Activated naive CD4-positive, alpha-beta T cell treated with anti-CD3 and anti-CD28 coated beads, Interleukin-2, amount 10 ng/mL, durations not matched to agents 7 days and 5 days (primary cell): ENCODE data around the gene CCDC34.
"Not testable (repeated sequence)": the region's sequence is repeated elsewhere in the genome, so short reads cannot be mapped to it uniquely, and the experiment has no call there.

Experiments
- CTCF ChIA-PET: fragments of 350-600 bp; sonication (Branson Sonifier 250); formaldehyde crosslinking; loops from one replicate; lab custom pipeline; 2021; ENCODE audit warnings: antibody characterized with exemption; lab: Charles Lee
- DNase-seq: peaks from one replicate; pipeline ENCODE4 v3.0.0-alpha.2; 2020
- H3K27ac Mint-ChIP-seq: one replicate; pipeline ENCODE4 v1.8.0; 2021; ENCODE audit warnings: mild to moderate bottlenecking, moderate library complexity, mixed read lengths
- H3K27me3 Mint-ChIP-seq: one replicate; pipeline ENCODE4 v1.8.0; 2021; ENCODE audit warnings: mild to moderate bottlenecking, mixed read lengths
- H3K36me3 Mint-ChIP-seq: one replicate; pipeline ENCODE4 v1.8.0; 2021; ENCODE audit warnings: mixed read lengths
- H3K4me1 Mint-ChIP-seq: one replicate; pipeline ENCODE4 v1.8.0; 2021; ENCODE audit warnings: mixed read lengths
- H3K4me3 Mint-ChIP-seq: one replicate; pipeline ENCODE4 v1.8.0; 2021; ENCODE audit warnings: mild to moderate bottlenecking, moderate library complexity, mixed read lengths
- H3K9me3 Mint-ChIP-seq: one replicate; pipeline ENCODE4 v1.8.0; 2021; ENCODE audit warnings: mixed read lengths

CCDC34 gene

GRCh38 chr11:27334764-27335163, 28.3 kb downstream of the CCDC34 start:
- H3K9me3 Mint-ChIP-seq, H3K36me3 Mint-ChIP-seq, H3K4me3 Mint-ChIP-seq, H3K27ac Mint-ChIP-seq, H3K27me3 Mint-ChIP-seq, H3K4me1 Mint-ChIP-seq, DNase-seq, CTCF ChIA-PET: not testable (repeated sequence)

- CTCF ChIA-PET: no interaction called here
- H3K27me3 Mint-ChIP-seq: no peaks in the 10 kb centered on the region
- no peak overlapping the region for H3K27ac Mint-ChIP-seq
- no peak for DNase-seq
- H3K4me3 Mint-ChIP-seq: no peak overlapping the region
- no peaks in the 10 kb centered on the region for H3K36me3 Mint-ChIP-seq
- H3K4me1 Mint-ChIP-seq: no peaks in the 10 kb centered on the region
- H3K9me3 Mint-ChIP-seq: no peaks in the 10 kb centered on the region
These were observed 31.0 kb downstream of the CCDC34 start for GRCh38 chr11:27331981-27332380.

- no peak for DNase-seq
- Mint-ChIP-seq H3K4me1 (no peaks in the 10 kb centered on the region), H3K4me3 (no peak overlapping the region), H3K27ac (no peak overlapping the region), H3K36me3 (no peaks in the 10 kb centered on the region), H3K27me3 (no peaks in the 10 kb centered on the region), H3K9me3 (peaks cover 2% of the 10 kb centered on the region)
- CTCF ChIA-PET: no interaction called here
These were observed 32.3 kb downstream of the CCDC34 start for GRCh38 chr11:27330633-27331270.

GRCh38 chr11:27329867-27330632, 33.0 kb downstream of the CCDC34 start:
- Mint-ChIP-seq H3K4me1 (no peaks in the 10 kb centered on the region), H3K27me3 (no peaks in the 10 kb centered on the region), H3K4me3 (no peak overlapping the region), H3K36me3 (no peaks in the 10 kb centered on the region), H3K27ac (no peak overlapping the region), H3K9me3 (peaks cover 2% of the 10 kb centered on the region)
- CTCF ChIA-PET: no interaction called here
- no peak for DNase-seq

- CTCF ChIA-PET: no interaction called here
- Mint-ChIP-seq H3K9me3 (peaks cover 2% of the 10 kb centered on the region), H3K36me3 (no peaks in the 10 kb centered on the region), H3K4me3 (no peak overlapping the region), H3K27ac (no peak overlapping the region), H3K27me3 (no peaks in the 10 kb centered on the region), H3K4me1 (no peaks in the 10 kb centered on the region)
- DNase-seq: no peak
These were observed 34.4 kb downstream of the CCDC34 start for GRCh38 chr11:27328614-27329013.

GRCh38 chr11:27327064-27327463, 36.0 kb downstream of the CCDC34 start:
- H3K27ac Mint-ChIP-seq, H3K4me1 Mint-ChIP-seq, DNase-seq, H3K4me3 Mint-ChIP-seq, H3K9me3 Mint-ChIP-seq, H3K36me3 Mint-ChIP-seq, CTCF ChIA-PET, H3K27me3 Mint-ChIP-seq: not testable (repeated sequence)

GRCh38 chr11:27322196-27322595, 40.8 kb downstream of the CCDC34 start:
- H3K9me3 Mint-ChIP-seq, DNase-seq, H3K4me1 Mint-ChIP-seq, H3K4me3 Mint-ChIP-seq, H3K27me3 Mint-ChIP-seq, CTCF ChIA-PET, H3K36me3 Mint-ChIP-seq, H3K27ac Mint-ChIP-seq: not testable (repeated sequence)

- H3K4me1 Mint-ChIP-seq, H3K36me3 Mint-ChIP-seq, DNase-seq, H3K9me3 Mint-ChIP-seq, H3K27ac Mint-ChIP-seq, H3K27me3 Mint-ChIP-seq, H3K4me3 Mint-ChIP-seq, CTCF ChIA-PET: not testable (repeated sequence)
These were observed 41.7 kb downstream of the CCDC34 start for GRCh38 chr11:27321340-27321739.

- Mint-ChIP-seq H3K9me3 (no peaks in the 10 kb centered on the region), H3K4me3 (no peak overlapping the region), H3K27ac (no peak overlapping the region), H3K27me3 (no peaks in the 10 kb centered on the region), H3K4me1 (no peaks in the 10 kb centered on the region), H3K36me3 (no peaks in the 10 kb centered on the region)
- DNase-seq: no peak
- CTCF ChIA-PET: no interaction called here
These were observed 43.9 kb downstream of the CCDC34 start for GRCh38 chr11:27319072-27319471.

- DNase-seq: no peak
- H3K4me1 Mint-ChIP-seq: no peaks in the 10 kb centered on the region
- H3K4me3 Mint-ChIP-seq: no peak overlapping the region
- no peaks in the 10 kb centered on the region for H3K9me3 Mint-ChIP-seq
- H3K27ac Mint-ChIP-seq: no peak overlapping the region
- CTCF ChIA-PET: no interaction called here
- no peaks in the 10 kb centered on the region for H3K36me3 Mint-ChIP-seq
- no peaks in the 10 kb centered on the region for H3K27me3 Mint-ChIP-seq
These were observed 45.3 kb downstream of the CCDC34 start for GRCh38 chr11:27317751-27318150.

GRCh38 chr11:27315836-27316235, 47.2 kb downstream of the CCDC34 start:
- DNase-seq: no peak
- CTCF ChIA-PET: no interaction called here
- Mint-ChIP-seq H3K4me3 (no peak overlapping the region), H3K27ac (no peak overlapping the region), H3K9me3 (no peaks in the 10 kb centered on the region), H3K27me3 (no peaks in the 10 kb centered on the region), H3K4me1 (no peaks in the 10 kb centered on the region), H3K36me3 (no peaks in the 10 kb centered on the region)

GRCh38 chr11:27313157-27313821, 49.7 kb downstream of the CCDC34 start:
- CTCF ChIA-PET: no interaction called here
- Mint-ChIP-seq H3K36me3 (no peaks in the 10 kb centered on the region), H3K4me1 (no peaks in the 10 kb centered on the region), H3K27ac (no peak overlapping the region), H3K4me3 (no peak overlapping the region), H3K27me3 (no peaks in the 10 kb centered on the region), H3K9me3 (no peaks in the 10 kb centered on the region)
- no peak for DNase-seq

GRCh38 chr11:27312110-27312509, 50.9 kb downstream of the CCDC34 start:
- no peak overlapping the region for H3K27ac Mint-ChIP-seq
- no peaks in the 10 kb centered on the region for H3K4me1 Mint-ChIP-seq
- H3K36me3 Mint-ChIP-seq: no peaks in the 10 kb centered on the region
- no peak for DNase-seq
- no peaks in the 10 kb centered on the region for H3K9me3 Mint-ChIP-seq
- no peaks in the 10 kb centered on the region for H3K27me3 Mint-ChIP-seq
- H3K4me3 Mint-ChIP-seq: no peak overlapping the region
- CTCF ChIA-PET: interaction anchor here (0.6 kb wide), 1 partner anchor 720 kb away, joined by 3 read pairs; no protein-coding TSS in a partner anchor

- H3K27ac Mint-ChIP-seq: no peak overlapping the region
- H3K4me3 Mint-ChIP-seq: no peak overlapping the region
- no peaks in the 10 kb centered on the region for H3K9me3 Mint-ChIP-seq
- DNase-seq: no peak
- H3K36me3 Mint-ChIP-seq: no peaks in the 10 kb centered on the region
- no peaks in the 10 kb centered on the region for H3K27me3 Mint-ChIP-seq
- H3K4me1 Mint-ChIP-seq: no peaks in the 10 kb centered on the region
- CTCF ChIA-PET: no interaction called here
These were observed 52.3 kb downstream of the CCDC34 start for GRCh38 chr11:27310707-27311106.

GRCh38 chr11:27310182-27310581, 52.8 kb downstream of the CCDC34 start:
- Mint-ChIP-seq H3K4me1 (no peaks in the 10 kb centered on the region), H3K36me3 (no peaks in the 10 kb centered on the region), H3K27ac (no peak overlapping the region), H3K9me3 (peaks cover 3% of the 10 kb centered on the region), H3K4me3 (no peak overlapping the region), H3K27me3 (no peaks in the 10 kb centered on the region)
- no peak for DNase-seq
- CTCF ChIA-PET: interaction anchor here (1.6 kb wide), 1 partner anchor 11 kb away, joined by 4 read pairs; no protein-coding TSS in a partner anchor
